Colonic mucosa (tissue), 4 donors: ENCODE measurements around the gene TBCD. TPM values are rescaled to one million over a fixed set of nuclear protein-coding genes. Genes with fewer than 3 reads are reported as not detected.
"Not testable (repeated sequence)": the region's sequence is repeated elsewhere in the genome, so short reads cannot be mapped to it uniquely, and the experiment has no call there.

Source experiments
- DNase-seq: peaks from one replicate; pipeline ENCODE4 v3.0.0-alpha.2; 2020
- H3K27ac ChIP-seq: fragments of 200-600 bp; one replicate; pipeline ENCODE4 v1.8.0; 2021
- H3K27me3 ChIP-seq: fragments of 200-600 bp; one replicate; pipeline ENCODE4 v1.8.0; 2021
- H3K36me3 ChIP-seq: fragments of 200-600 bp; one replicate; pipeline ENCODE4 v1.8.0; 2021
- H3K4me1 ChIP-seq: fragments of 200-600 bp; one replicate; pipeline ENCODE4 v1.8.0; 2021; ENCODE audit warnings: mild to moderate bottlenecking
- H3K4me3 ChIP-seq: fragments of 200-600 bp; one replicate; pipeline ENCODE4 v1.8.0; 2021
- H3K9ac ChIP-seq, 2 donors: one replicate each; pipeline ENCODE4 v1.7.0; 2013; ENCODE audit warnings: control low read depth in 2 of 2, low read depth in 2 of 2, low read length in 2 of 2
- H3K9me3 ChIP-seq: fragments of 200-600 bp; one replicate; pipeline ENCODE4 v1.8.0; 2021
- CTCF ChIP-seq: fragments of 200-600 bp; IDR thresholded peaks from one replicate; pipeline ENCODE4 v1.8.0; 2022; ENCODE audit warnings: antibody characterized with exemption, mild to moderate bottlenecking
- intact Hi-C: fragments of 100-400 bp; cut with DNase I; formaldehyde crosslinking; loops from one replicate; pipeline ENCODE4 v1.14.1; 2022
- total RNA-seq, 2 donors: library from RNA; stranded (reverse); fragmentation: NEBNext Ultra II Directional in 1 of 2; extraction: Animal tissue kit (Norgen Biotek cat#: 25700) in 1 of 2; gene quantifications; one replicate each; pipeline ENCODE4 v1.2.1, GENCODE V29; 2021
- donor health status: healthy.
- donor health status: DM: no; HTN: no; CAD: no.
- donor health status: DM: no; HTN: no; CAD: no.

Gene TBCD
- total RNA-seq, 2 donors from 2014 or later = 49.2 to 101 TPM

GRCh38 chr17:82950525-82951102 lies 198.7 kb downstream of the TBCD start:
- Histone ChIP-seq H3K9ac (no peak overlapping the region), H3K9me3 (no peaks in the 10 kb centered on the region), H3K4me1 (no peaks in the 10 kb centered on the region), H3K36me3 (no peaks in the 10 kb centered on the region), H3K27me3 (no peaks in the 10 kb centered on the region), H3K27ac (no peak overlapping the region), H3K4me3 (no peak overlapping the region)
- no peak for TF ChIP-seq CTCF
- intact Hi-C loops = no loop called here
- DNase-seq = no peak

GRCh38 chr17:82952019-82952418 lies 200.2 kb downstream of the TBCD start:
- H3K4me1 ChIP-seq = no peaks in the 10 kb centered on the region
- H3K36me3 ChIP-seq = no peaks in the 10 kb centered on the region
- no peaks in the 10 kb centered on the region for H3K27me3 ChIP-seq
- H3K27ac ChIP-seq = no peak overlapping the region
- DNase-seq = no peak
- no peak for TF ChIP-seq CTCF
- no peaks in the 10 kb centered on the region for H3K9me3 ChIP-seq
- H3K4me3 ChIP-seq = no peak overlapping the region
- no peak overlapping the region for H3K9ac ChIP-seq
- intact Hi-C loops = no loop called here

GRCh38 chr17:82955106-82955505 lies 203.2 kb downstream of the TBCD start:
- H3K36me3 ChIP-seq, intact Hi-C loops, H3K9me3 ChIP-seq, H3K4me1 ChIP-seq, H3K4me3 ChIP-seq, H3K9ac ChIP-seq, DNase-seq, H3K27ac ChIP-seq, H3K27me3 ChIP-seq: not testable (repeated sequence)

GRCh38 chr17:82955627-82956026 lies 203.8 kb downstream of the TBCD start:
- DNase-seq, H3K9me3 ChIP-seq, H3K27ac ChIP-seq, H3K4me1 ChIP-seq, H3K4me3 ChIP-seq, intact Hi-C loops, H3K9ac ChIP-seq, H3K36me3 ChIP-seq, H3K27me3 ChIP-seq: not testable (repeated sequence)

GRCh38 chr17:82956146-82956725 lies 204.4 kb downstream of the TBCD start:
- Histone ChIP-seq H3K4me1 (no peaks in the 10 kb centered on the region), H3K9ac (no peak overlapping the region), H3K4me3 (no peak overlapping the region), H3K27me3 (no peaks in the 10 kb centered on the region), H3K36me3 (no peaks in the 10 kb centered on the region), H3K9me3 (no peaks in the 10 kb centered on the region), H3K27ac (no peak overlapping the region)
- TF ChIP-seq CTCF = no peak
- intact Hi-C loops = no loop called here
- no peak for DNase-seq

GRCh38 chr17:82956726-82957468 lies 205.0 kb downstream of the TBCD start:
- H3K27me3 ChIP-seq = no peaks in the 10 kb centered on the region
- H3K9me3 ChIP-seq = no peaks in the 10 kb centered on the region
- TF ChIP-seq CTCF = no peak
- H3K4me1 ChIP-seq = no peaks in the 10 kb centered on the region
- no peak for DNase-seq
- intact Hi-C loops = no loop called here
- no peak overlapping the region for H3K27ac ChIP-seq
- no peaks in the 10 kb centered on the region for H3K36me3 ChIP-seq
- H3K9ac ChIP-seq = no peak overlapping the region
- no peak overlapping the region for H3K4me3 ChIP-seq
